Naive thymus-derived CD4-positive, alpha-beta T cell (primary cell): Measurements from ENCODE around the gene ITGAD. TPM values are rescaled to one million over a fixed set of nuclear protein-coding genes. Genes with fewer than 3 reads are reported as not detected.
A peak's percentile ranks its signal among the peaks of the same experiment; 100 is the strongest.
"Not testable (repeated sequence)": the region's sequence is repeated elsewhere in the genome, so short reads cannot be mapped to it uniquely, and the experiment has no call there.

Experiments
- ATAC-seq: fragments of 150-1000 bp; cut with Tn5 transposase; 2 replicates; pipeline ENCODE4 v1.10.0; 2021; ENCODE audit warnings: mild to moderate bottlenecking, moderate library complexity
- CTCF ChIA-PET: fragments of 350-600 bp; sonication (Branson Sonifier 250); formaldehyde crosslinking; loops from one replicate; lab custom pipeline; 2021; ENCODE audit warnings: antibody characterized with exemption; lab: Charles Lee
- POLR2A ChIA-PET: fragments of 350-600 bp; sonication (Branson Sonifier 250); formaldehyde crosslinking; loops from one replicate; lab custom pipeline; 2021; ENCODE audit warnings: antibody characterized with exemption, inconsistent platforms; lab: Charles Lee
- DNase-seq, 9 donors: peaks; one replicate each; pipeline versions ENCODE4 v3.0.0 to v3.0.0-alpha.2; 2020 to 2022; ENCODE audit warnings: mixed read lengths in 1 of 9
- H3K27ac ChIP-seq: one replicate; pipeline ENCODE4 v1.7.0; 2013; ENCODE audit warnings: mild to moderate bottlenecking, low read depth, low read length, moderate library complexity
- H3K27me3 ChIP-seq, 2 donors: one replicate each; pipeline ENCODE4 v1.7.0; 2013; ENCODE audit warnings: low read length in 2 of 2, mild to moderate bottlenecking in 2 of 2, moderate library complexity in 2 of 2; ENCODE audit not compliant: control insufficient read depth in 2 of 2, insufficient read depth in 2 of 2
- H3K36me3 ChIP-seq, 3 experiments: 1 replicate in 2 of 3; 2 replicates in 1 of 3; pipeline ENCODE4 v1.7.0; 2013; ENCODE audit warnings: low read length in 3 of 3, mild to moderate bottlenecking in 3 of 3, moderate library complexity in 1 of 3; ENCODE audit not compliant: insufficient read depth in 3 of 3, control insufficient read depth in 2 of 3
- H3K4me1 ChIP-seq, 2 donors: one replicate each; pipeline ENCODE4 v1.7.0; 2013; ENCODE audit warnings: low read length in 2 of 2, mild to moderate bottlenecking in 2 of 2, moderate library complexity in 1 of 2; ENCODE audit not compliant: control insufficient read depth in 2 of 2, insufficient read depth in 2 of 2
- H3K4me3 ChIP-seq: 2 replicates; pipeline ENCODE4 v1.7.0; 2013; ENCODE audit warnings: mild to moderate bottlenecking, low read length
- H3K9me3 ChIP-seq, 3 experiments: 1 replicate in 2 of 3; 2 replicates in 1 of 3; pipeline ENCODE4 v1.7.0; 2013; ENCODE audit warnings: low read length in 3 of 3; ENCODE audit not compliant: control insufficient read depth in 2 of 3
- H3K27ac Mint-ChIP-seq, 9 donors: one replicate each; pipeline ENCODE4 v1.8.0; 2020 to 2022; ENCODE audit warnings: mixed read lengths in 9 of 9, mild to moderate bottlenecking in 8 of 9, moderate library complexity in 5 of 9, inconsistent platforms in 2 of 9
- H3K27me3 Mint-ChIP-seq, 5 donors: one replicate each; pipeline ENCODE4 v1.8.0; 2021 to 2022; ENCODE audit warnings: mixed read lengths in 5 of 5, mild to moderate bottlenecking in 1 of 5
- H3K36me3 Mint-ChIP-seq, 5 donors: one replicate each; pipeline ENCODE4 v1.8.0; 2020 to 2022; ENCODE audit warnings: mixed read lengths in 5 of 5, mild to moderate bottlenecking in 3 of 5, inconsistent platforms in 1 of 5
- H3K4me1 Mint-ChIP-seq, 7 donors: one replicate each; pipeline ENCODE4 v1.8.0; 2020 to 2022; ENCODE audit warnings: mixed read lengths in 7 of 7, mild to moderate bottlenecking in 3 of 7, inconsistent platforms in 1 of 7
- H3K4me3 Mint-ChIP-seq, 10 donors: one replicate each; pipeline ENCODE4 v1.8.0; 2020 to 2022; ENCODE audit warnings: mild to moderate bottlenecking in 10 of 10, mixed read lengths in 10 of 10, moderate library complexity in 6 of 10, inconsistent platforms in 2 of 10
- H3K9me3 Mint-ChIP-seq, 11 donors: one replicate each; pipeline ENCODE4 v1.8.0; 2020 to 2022; ENCODE audit warnings: mixed read lengths in 11 of 11, mild to moderate bottlenecking in 4 of 11, inconsistent platforms in 1 of 11, moderate library complexity in 1 of 11
- intact Hi-C, 2 donors: fragments of 100-400 bp; cut with micrococcal nuclease; formaldehyde crosslinking; loops; one replicate each; pipeline ENCODE4 v1.15.1; 2023
- polyA plus RNA-seq, 2 donors: library from polyadenylated mRNA; unstranded; fragments of 300-500 nt; fragmentation: Illumina TruSeq; gene quantifications; one replicate each; pipeline ENCODE4 v1.2.3, GENCODE V29; 2021
- total RNA-seq, 6 experiments: library from RNA in 5 of 6; stranded (reverse) in 5 of 6; gene quantifications; 1 replicate in 5 of 6; 2 replicates in 1 of 6; pipeline ENCODE4 v1.2.3 and lab custom pipeline; 2021 to 2026

The ITGAD gene
- total and polyA plus RNA-seq, 7 experiments from 2014 or later = 0.24 to 1.3 TPM; not detected in 5

- intact Hi-C loops = no loop called here
- Histone ChIP-seq H3K27me3 (no peaks in the 10 kb centered on the region), H3K4me1 (no peaks in the 10 kb centered on the region), H3K4me3 (no peak overlapping the region), H3K36me3 (no peaks in the 10 kb centered on the region), H3K9me3 (no peaks in the 10 kb centered on the region), H3K27ac (no peak overlapping the region)
- Mint-ChIP-seq H3K27me3 (no peaks in the 10 kb centered on the region), H3K27ac (no peak overlapping the region), H3K4me3 (no peak overlapping the region), H3K36me3 (no peaks in the 10 kb centered on the region), H3K9me3 (no peaks in the 10 kb centered on the region), H3K4me1 (peaks cover 0 to 23% (median 9%) of the 10 kb centered on the region in 7 donors)
- DNase-seq = no peak
- ChIA-PET POLR2A (interaction anchor here (1.0 to 1.9 kb wide), 3 partner anchors 9 to 21 kb away, joined by 3 to 7 read pairs (median 3); no protein-coding TSS in a partner anchor), CTCF (no interaction called here)
- no peak for ATAC-seq
Measured at GRCh38 chr16:31439519-31439918, 46.4 kb downstream of the ITGAD start.

DNA sequence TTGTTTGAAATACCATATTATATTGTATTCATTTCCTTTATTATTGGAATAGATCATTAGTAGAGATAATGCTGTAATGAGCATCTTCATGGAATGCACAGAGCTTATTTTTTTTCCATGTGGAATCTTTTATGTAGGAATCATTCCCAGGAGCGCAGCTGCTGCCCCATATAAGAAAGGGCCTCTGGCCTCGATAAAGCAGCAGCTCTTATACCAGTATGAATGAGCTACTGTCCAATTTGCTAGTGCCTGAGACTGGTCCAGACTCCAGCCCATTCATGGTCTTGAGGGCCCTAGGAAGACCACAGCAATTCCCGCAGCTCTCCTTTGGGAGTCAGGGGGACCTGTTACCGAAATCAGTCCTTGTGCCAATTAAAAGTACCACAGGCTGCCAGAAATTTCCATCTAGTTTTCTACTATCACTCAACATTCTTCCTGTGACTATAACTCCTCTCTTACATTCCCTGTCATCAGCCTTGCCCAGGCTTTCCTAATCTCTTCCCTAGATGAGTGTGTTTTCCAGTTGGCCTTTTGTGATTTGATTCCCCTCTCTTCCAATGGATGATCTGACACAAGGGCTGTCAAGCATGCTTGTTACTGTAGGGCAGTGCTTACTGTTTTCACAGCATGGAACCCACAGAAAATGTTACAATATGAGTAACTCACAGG lies 47.5 kb downstream of the ITGAD start:
- Mint-ChIP-seq H3K4me3 (peak overlapping the region in 1 of 10 donors; percentile 22), H3K9me3 (no peaks in the 10 kb centered on the region), H3K27ac (no peak overlapping the region), H3K4me1 (peaks cover 0 to 23% (median 9%) of the 10 kb centered on the region in 7 donors), H3K27me3 (peaks cover 0 to 3% (median 0%) of the 10 kb centered on the region in 5 donors), H3K36me3 (no peaks in the 10 kb centered on the region)
- Histone ChIP-seq H3K4me3 (no peak overlapping the region), H3K27me3 (no peaks in the 10 kb centered on the region), H3K27ac (no peak overlapping the region), H3K9me3 (no peaks in the 10 kb centered on the region), H3K4me1 (no peaks in the 10 kb centered on the region), H3K36me3 (no peaks in the 10 kb centered on the region)
- ChIA-PET CTCF (interaction anchor here (0.6 to 0.8 kb wide), 2 partner anchors 505 to 1607 kb away, joined by 3 to 4 read pairs; no protein-coding TSS in a partner anchor), POLR2A (interaction anchor here (0.6 to 1.9 kb wide), 3 partner anchors 8 to 20 kb away, joined by 3 to 7 read pairs (median 4); no protein-coding TSS in a partner anchor)
- intact Hi-C loops = loop anchor here (5.0 to 10.0 kb wide), 4 partner anchors 106 to 596 kb away; partner anchors contain the start of gene PYCARD (in 1 of the 2)
- ATAC-seq (no peak), DNase-seq (no peak)

GRCh38 chr16:31441956-31442355 lies 48.8 kb downstream of the ITGAD start:
- Mint-ChIP-seq H3K36me3 (no peaks in the 10 kb centered on the region), H3K27ac (peak overlapping the region in 7 of 9 donors; percentile 9 to 83 (median 21)), H3K9me3 (no peaks in the 10 kb centered on the region), H3K4me1 (peaks cover 0 to 27% (median 10%) of the 10 kb centered on the region in 7 donors), H3K27me3 (peaks cover 0 to 3% (median 0%) of the 10 kb centered on the region in 5 donors), H3K4me3 (peak overlapping the region; percentile 70 to 87 (median 83))
- no peak for DNase-seq
- H3K4me1 ChIP-seq = no peaks in the 10 kb centered on the region
- ATAC-seq = no peak
- ChIA-PET CTCF (interaction anchor here (0.6 to 2.4 kb wide), 7 partner anchors 10 to 539 kb away, joined by 3 to 11 read pairs (median 3); partner anchors contain the start of genes ARMC5 and HSD3B7), POLR2A (interaction anchor here (1.1 kb wide), 1 partner anchor 13 kb away, joined by 3 read pairs; the partner anchor contains the start of gene COX6A2)
- H3K9me3 ChIP-seq = no peaks in the 10 kb centered on the region
- H3K36me3 ChIP-seq = no peaks in the 10 kb centered on the region
- no peak overlapping the region for H3K27ac ChIP-seq
- no peak overlapping the region for H3K4me3 ChIP-seq
- intact Hi-C loops = loop anchor here (2.0 to 10.0 kb wide), 6 partner anchors 59 to 597 kb away; partner anchors contain the start of gene PYCARD (in 2 of the 2)
- H3K27me3 ChIP-seq = no peaks in the 10 kb centered on the region

GRCh38 chr16:31445931-31446330 lies 52.8 kb downstream of the ITGAD start:
- intact Hi-C loops = loop anchor here (10.0 kb wide), 2 partner anchors 111 to 601 kb away; no protein-coding TSS in a partner anchor
- H3K4me1 ChIP-seq, ATAC-seq, CTCF ChIA-PET, DNase-seq, H3K9me3 Mint-ChIP-seq, H3K4me3 ChIP-seq, H3K4me3 Mint-ChIP-seq, H3K27me3 Mint-ChIP-seq, H3K27me3 ChIP-seq, H3K9me3 ChIP-seq, H3K36me3 ChIP-seq, H3K27ac ChIP-seq, H3K36me3 Mint-ChIP-seq: not testable (repeated sequence)
- peaks cover 8 to 20% (median 12%) of the 10 kb centered on the region in 7 donors for H3K4me1 Mint-ChIP-seq
- POLR2A ChIA-PET = interaction anchor here (0.7 to 1.5 kb wide), 2 partner anchors 12 to 62 kb away, joined by 4 to 6 read pairs; no protein-coding TSS in a partner anchor
- H3K27ac Mint-ChIP-seq = peak overlapping the region in 1 of 9 donors; percentile 47

DNA sequence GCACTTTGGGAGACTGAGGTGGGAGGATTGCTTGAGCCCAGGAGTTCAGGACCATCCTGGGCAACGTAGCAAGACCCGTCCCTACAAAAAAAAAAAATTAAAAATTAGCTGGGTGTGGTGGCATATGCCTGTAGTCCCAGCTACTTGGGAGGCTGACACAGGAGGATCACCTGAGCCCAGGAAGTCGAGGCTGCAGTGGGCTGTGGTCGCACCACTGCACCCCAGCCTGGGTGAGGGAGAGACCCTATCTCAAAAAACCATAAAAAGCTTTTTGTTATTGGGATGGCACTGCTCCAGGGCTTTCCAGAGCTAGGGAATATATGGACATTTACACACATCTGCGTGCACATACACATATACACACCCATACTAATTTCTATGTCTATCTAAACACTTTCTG lies 58.1 kb downstream of the ITGAD start:
- Histone ChIP-seq H3K9me3 (no peaks in the 10 kb centered on the region), H3K27me3 (no peaks in the 10 kb centered on the region), H3K36me3 (no peaks in the 10 kb centered on the region), H3K4me3 (no peak overlapping the region), H3K4me1 (peaks cover 4 to 10% of the 10 kb centered on the region in 2 donors), H3K27ac (no peak overlapping the region)
- intact Hi-C loops = no loop called here
- no peaks in the 10 kb centered on the region for H3K9me3 Mint-ChIP-seq
- H3K27ac Mint-ChIP-seq = peak overlapping the region in 3 of 9 donors; percentile 7 to 84 (median 31)
- H3K27me3 Mint-ChIP-seq = no peaks in the 10 kb centered on the region
- peaks cover 19 to 41% (median 31%) of the 10 kb centered on the region in 7 donors for H3K4me1 Mint-ChIP-seq
- DNase-seq = no peak
- ChIA-PET CTCF (no interaction called here), POLR2A (interaction anchor here (0.7 to 0.8 kb wide), 2 partner anchors 334 to 676 kb away, joined by 3 read pairs; partner anchors contain the start of gene KAT8)
- H3K36me3 Mint-ChIP-seq = peaks cover 0 to 5% (median 0%) of the 10 kb centered on the region in 5 donors
- no peak overlapping the region for H3K4me3 Mint-ChIP-seq
- ATAC-seq = no peak

GRCh38 chr16:31451681-31452351 lies 58.7 kb downstream of the ITGAD start:
- Histone ChIP-seq H3K9me3 (no peaks in the 10 kb centered on the region), H3K4me1 (peaks cover 8 to 12% of the 10 kb centered on the region in 2 donors), H3K4me3 (no peak overlapping the region), H3K36me3 (no peaks in the 10 kb centered on the region), H3K27ac (no peak overlapping the region), H3K27me3 (no peaks in the 10 kb centered on the region)
- H3K4me1 Mint-ChIP-seq = peaks cover 19 to 47% (median 33%) of the 10 kb centered on the region in 7 donors
- ATAC-seq (no peak), DNase-seq (no peak)
- no peak overlapping the region for H3K4me3 Mint-ChIP-seq
- no peaks in the 10 kb centered on the region for H3K27me3 Mint-ChIP-seq
- CTCF ChIA-PET = interaction anchor here (0.6 to 1.3 kb wide), 3 partner anchors 9 to 469 kb away, joined by 3 to 5 read pairs (median 3); no protein-coding TSS in a partner anchor
- POLR2A ChIA-PET = interaction anchor here (0.6 to 1.0 kb wide), 3 partner anchors 9 to 334 kb away, joined by 3 read pairs; partner anchors contain the start of gene KAT8
- peaks cover 0 to 5% (median 0%) of the 10 kb centered on the region in 5 donors for H3K36me3 Mint-ChIP-seq
- H3K27ac Mint-ChIP-seq = peak overlapping the region in 5 of 9 donors; percentile 24 to 84 (median 28)
- no peaks in the 10 kb centered on the region for H3K9me3 Mint-ChIP-seq
- intact Hi-C loops = no loop called here
